Measurements from ENCODE around the gene LCP1.

The LCP1 gene

DNA sequence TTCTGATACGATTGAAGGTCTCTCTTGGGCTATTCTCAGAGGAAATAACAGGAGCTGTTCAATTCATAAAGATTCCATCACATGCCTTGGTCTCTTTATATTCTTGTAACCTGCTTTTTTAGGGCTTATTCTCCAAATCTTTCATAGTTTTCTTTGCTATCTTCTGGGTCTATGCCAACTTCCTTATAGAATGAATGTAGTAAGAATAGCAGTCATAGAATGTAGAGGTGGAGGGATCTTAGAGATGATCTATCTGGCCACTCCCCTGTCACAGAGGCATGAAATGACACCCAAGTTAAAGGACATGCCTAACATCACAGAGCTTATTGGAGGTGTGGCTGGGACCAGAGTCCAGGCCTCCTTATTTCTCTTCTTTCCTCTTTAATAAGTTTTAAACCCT lies 13.2 kb downstream of the LCP1 start:
- TF ChIP-seq, protein P1, sequence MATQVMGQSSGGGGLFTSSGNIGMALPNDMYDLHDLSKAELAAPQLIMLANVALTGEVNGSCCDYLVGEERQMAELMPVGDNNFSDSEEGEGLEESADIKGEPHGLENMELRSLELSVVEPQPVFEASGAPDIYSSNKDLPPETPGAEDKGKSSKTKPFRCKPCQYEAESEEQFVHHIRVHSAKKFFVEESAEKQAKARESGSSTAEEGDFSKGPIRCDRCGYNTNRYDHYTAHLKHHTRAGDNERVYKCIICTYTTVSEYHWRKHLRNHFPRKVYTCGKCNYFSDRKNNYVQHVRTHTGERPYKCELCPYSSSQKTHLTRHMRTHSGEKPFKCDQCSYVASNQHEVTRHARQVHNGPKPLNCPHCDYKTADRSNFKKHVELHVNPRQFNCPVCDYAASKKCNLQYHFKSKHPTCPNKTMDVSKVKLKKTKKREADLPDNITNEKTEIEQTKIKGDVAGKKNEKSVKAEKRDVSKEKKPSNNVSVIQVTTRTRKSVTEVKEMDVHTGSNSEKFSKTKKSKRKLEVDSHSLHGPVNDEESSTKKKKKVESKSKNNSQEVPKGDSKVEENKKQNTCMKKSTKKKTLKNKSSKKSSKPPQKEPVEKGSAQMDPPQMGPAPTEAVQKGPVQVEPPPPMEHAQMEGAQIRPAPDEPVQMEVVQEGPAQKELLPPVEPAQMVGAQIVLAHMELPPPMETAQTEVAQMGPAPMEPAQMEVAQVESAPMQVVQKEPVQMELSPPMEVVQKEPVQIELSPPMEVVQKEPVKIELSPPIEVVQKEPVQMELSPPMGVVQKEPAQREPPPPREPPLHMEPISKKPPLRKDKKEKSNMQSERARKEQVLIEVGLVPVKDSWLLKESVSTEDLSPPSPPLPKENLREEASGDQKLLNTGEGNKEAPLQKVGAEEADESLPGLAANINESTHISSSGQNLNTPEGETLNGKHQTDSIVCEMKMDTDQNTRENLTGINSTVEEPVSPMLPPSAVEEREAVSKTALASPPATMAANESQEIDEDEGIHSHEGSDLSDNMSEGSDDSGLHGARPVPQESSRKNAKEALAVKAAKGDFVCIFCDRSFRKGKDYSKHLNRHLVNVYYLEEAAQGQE (IDR thresholded peaks at IDR 0.05; ENCODE audit: insufficient replicate concordance, low read depth), result no peak
- TF ChIP-seq SPI1 (IDR thresholded peaks at IDR 0.05; ENCODE audit: borderline replicate concordance, low read depth) (no peak), POLR2AphosphoS5 (IDR thresholded peaks at IDR 0.05; ENCODE audit: low read depth) (no peak), GABPA (IDR thresholded peaks at IDR 0.05; ENCODE audit: low read depth) (no peak)
- TF ChIP-seq, protein P2, sequence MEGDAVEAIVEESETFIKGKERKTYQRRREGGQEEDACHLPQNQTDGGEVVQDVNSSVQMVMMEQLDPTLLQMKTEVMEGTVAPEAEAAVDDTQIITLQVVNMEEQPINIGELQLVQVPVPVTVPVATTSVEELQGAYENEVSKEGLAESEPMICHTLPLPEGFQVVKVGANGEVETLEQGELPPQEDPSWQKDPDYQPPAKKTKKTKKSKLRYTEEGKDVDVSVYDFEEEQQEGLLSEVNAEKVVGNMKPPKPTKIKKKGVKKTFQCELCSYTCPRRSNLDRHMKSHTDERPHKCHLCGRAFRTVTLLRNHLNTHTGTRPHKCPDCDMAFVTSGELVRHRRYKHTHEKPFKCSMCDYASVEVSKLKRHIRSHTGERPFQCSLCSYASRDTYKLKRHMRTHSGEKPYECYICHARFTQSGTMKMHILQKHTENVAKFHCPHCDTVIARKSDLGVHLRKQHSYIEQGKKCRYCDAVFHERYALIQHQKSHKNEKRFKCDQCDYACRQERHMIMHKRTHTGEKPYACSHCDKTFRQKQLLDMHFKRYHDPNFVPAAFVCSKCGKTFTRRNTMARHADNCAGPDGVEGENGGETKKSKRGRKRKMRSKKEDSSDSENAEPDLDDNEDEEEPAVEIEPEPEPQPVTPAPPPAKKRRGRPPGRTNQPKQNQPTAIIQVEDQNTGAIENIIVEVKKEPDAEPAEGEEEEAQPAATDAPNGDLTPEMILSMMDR (IDR thresholded peaks at IDR 0.05; ENCODE audit: insufficient read depth, low read length), result no peak
- Histone ChIP-seq H3K27ac (replicated peaks) (peak overlapping the region; percentile 79), H3K27me3 (ENCODE audit: insufficient read depth, poor library complexity, severe bottlenecking) (no peaks in the 10 kb centered on the region), H3K4me3 (replicated peaks; ENCODE audit: insufficient read depth, low read length) (no peak overlapping the region)
- DNase-seq (ENCODE audit: low read depth in 1 of 2, low spot score in 1 of 2), result peak; percentile 54 to 61

DNA sequence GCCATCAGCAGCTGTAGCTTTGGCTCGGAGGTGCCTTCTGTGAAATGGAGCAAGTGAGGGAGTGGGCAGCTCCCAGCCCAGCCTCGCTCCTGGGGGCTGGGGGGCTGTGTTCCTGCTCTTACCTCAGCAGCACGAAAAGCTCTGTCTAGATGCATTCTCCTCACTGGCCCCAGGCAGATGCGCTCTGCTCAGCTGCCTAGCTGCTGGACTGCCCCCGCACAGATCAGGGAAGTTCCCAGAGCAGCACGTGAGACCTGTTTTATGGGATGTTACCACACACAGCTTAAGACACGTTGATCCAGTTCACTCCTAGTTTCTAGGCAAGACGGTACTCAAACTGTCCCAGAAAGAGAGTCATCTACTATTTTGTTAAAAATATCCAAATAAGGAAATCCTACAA lies 13.6 kb downstream of the LCP1 start:
- Histone ChIP-seq H3K4me3 (replicated peaks; ENCODE audit: insufficient read depth, low read length) (peak overlapping the region; percentile 7), H3K27ac (replicated peaks) (peak overlapping the region; percentile 79), H3K27me3 (ENCODE audit: insufficient read depth, poor library complexity, severe bottlenecking) (no peaks in the 10 kb centered on the region)
- TF ChIP-seq, protein P1 (IDR thresholded peaks at IDR 0.05; ENCODE audit: insufficient replicate concordance, low read depth), result peak; percentile 67
- peak; percentile 24; the same call in 1 of the 2 replicates for TF ChIP-seq GABPA (IDR thresholded peaks at IDR 0.05; ENCODE audit: low read depth)
- TF ChIP-seq, protein P2 (IDR thresholded peaks at IDR 0.05; ENCODE audit: insufficient read depth, low read length), result no peak
- TF ChIP-seq POLR2AphosphoS5 (IDR thresholded peaks at IDR 0.05; ENCODE audit: low read depth), result peak; percentile 85
- 0 out of 2 replicates have a peak, but pooled peaks have one; percentile 16 for TF ChIP-seq SPI1 (IDR thresholded peaks at IDR 0.05; ENCODE audit: borderline replicate concordance, low read depth)
- DNase-seq (ENCODE audit: low read depth in 1 of 2, low spot score in 1 of 2), result peak; percentile 74 to 91

DNA sequence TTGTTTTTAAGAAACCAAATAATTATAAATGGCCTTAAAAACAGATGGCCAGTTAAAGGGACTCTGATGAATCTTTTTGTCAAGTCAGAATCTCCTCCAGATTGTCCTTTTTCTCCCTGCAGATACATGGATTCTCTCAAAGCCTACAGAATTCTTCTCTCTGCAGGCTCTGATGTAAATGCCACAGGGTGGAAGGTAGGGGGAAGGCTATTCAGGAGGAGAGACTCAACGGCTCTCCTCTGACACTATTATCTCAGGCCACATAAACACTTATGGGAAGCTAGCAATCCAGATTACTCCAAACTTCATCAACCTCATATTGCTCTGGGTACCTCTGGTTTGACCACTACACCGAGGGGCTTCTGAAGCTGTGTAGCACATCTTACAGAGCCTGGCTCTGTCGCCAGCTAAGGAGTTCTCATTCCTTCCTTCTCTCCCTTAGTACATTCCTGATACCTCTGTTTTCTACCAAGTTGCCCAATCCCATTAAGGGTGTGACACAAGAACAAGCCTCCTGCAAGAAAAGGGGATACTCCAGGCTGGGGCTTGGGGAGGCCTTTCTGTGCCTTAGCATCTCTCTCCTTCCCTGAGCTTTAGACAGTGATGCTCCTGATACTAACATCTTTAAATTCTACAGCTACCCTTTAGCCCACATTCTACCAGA lies 14.9 kb downstream of the LCP1 start:
- H3K4me3 ChIP-seq (replicated peaks; ENCODE audit: insufficient read depth, low read length), result no peak overlapping the region
- H3K27ac ChIP-seq (replicated peaks), result no peak overlapping the region
- no peaks in the 10 kb centered on the region for H3K27me3 ChIP-seq (ENCODE audit: insufficient read depth, poor library complexity, severe bottlenecking)
- TF ChIP-seq, protein P1 (IDR thresholded peaks at IDR 0.05; ENCODE audit: insufficient replicate concordance, low read depth), result no peak
- TF ChIP-seq POLR2AphosphoS5 (IDR thresholded peaks at IDR 0.05; ENCODE audit: low read depth) (no peak), GABPA (IDR thresholded peaks at IDR 0.05; ENCODE audit: low read depth) (no peak), SPI1 (IDR thresholded peaks at IDR 0.05; ENCODE audit: borderline replicate concordance, low read depth) (no peak)
- TF ChIP-seq, protein P2 (IDR thresholded peaks at IDR 0.05; ENCODE audit: insufficient read depth, low read length), result no peak
- DNase-seq (ENCODE audit: low read depth in 1 of 2, low spot score in 1 of 2), result peak in 1 of 2 experiments; percentile 26

Measured in HL-60 (cell line).